HCT116 (cell line): ENCODE results near the gene ZNF823. TPM values are rescaled to one million over a fixed set of nuclear protein-coding genes. Genes with fewer than 3 reads are reported as not detected.

Experiments used
- ATAC-seq: fragments of 200-7000 bp; cut with Tn5 transposase; 2 replicates; pipeline ENCODE4 v1.9.1; 2020; ENCODE audit warnings: mild to moderate bottlenecking, moderate library complexity
- BruUV-seq: library from RNA; stranded (reverse); fragments of 400-500 nt; replicated peaks from 2 replicates; lab custom pipeline; 2021; lab: Mats Ljungman, UMichigan
- CTCF ChIA-PET: fragments of 300-600 bp; sonication (Branson Sonifier 250); formaldehyde crosslinking; loops from one replicate; lab custom pipeline; 2021; ENCODE audit warnings: antibody characterized with exemption; lab: Charles Lee
- POLR2A ChIA-PET: fragments of 300-600, 350-600 bp; sonication (Branson Sonifier 250); formaldehyde crosslinking; loops from one replicate; lab custom pipeline; 2021; ENCODE audit warnings: antibody characterized with exemption; lab: Charles Lee
- RAD21 ChIA-PET, 2 experiments: fragments of 300-600 bp; sonication (Branson Sonifier 250); formaldehyde crosslinking; loops; one replicate each; lab custom pipeline; 2023; ENCODE audit warnings: low total read pairs in 2 of 2; ENCODE audit not compliant: uncharacterized antibody in 2 of 2, unreplicated experiment in 2 of 2, low non-redundant PET in 1 of 2; lab: Charles Lee
- DNase-seq: peaks from one replicate; pipeline ENCODE4 v3.0.0-alpha.2; 2010; ENCODE audit warnings: low read depth, low spot score
- H2AFZ ChIP-seq: fragments of 200-600 bp; shearing (Covaris generic), sonication (generic); 2 replicates; pipeline ENCODE4 v1.6.1; 2017; ENCODE audit warnings: low read depth, mixed run types, mixed read lengths, antibody characterized with exemption, low read length; ENCODE audit not compliant: poor library complexity, severe bottlenecking
- H3K27ac ChIP-seq: 2 replicates; pipeline ENCODE4 v1.5.1; 2012; ENCODE audit warnings: low read depth, low read length
- H3K27me3 ChIP-seq: fragments of 200-600 bp; sonication (generic); 2 replicates; pipeline ENCODE4 v1.6.1; 2016; ENCODE audit warnings: mixed run types, low read length, mixed read lengths; ENCODE audit not compliant: insufficient read depth
- H3K36me3 ChIP-seq, 2 experiments: fragments of 200-500 bp in 1 of 2; fragments of 200-600 bp in 1 of 2; sonication (Bioruptor generic) in 1 of 2; sonication (generic) in 1 of 2; 2 replicates each; pipeline versions ENCODE4 v1.5.1 to v1.6.1; 2014 to 2016; ENCODE audit warnings: low read length in 2 of 2, inconsistent platforms in 1 of 2, mixed read lengths in 1 of 2, mixed run types in 1 of 2; ENCODE audit not compliant: insufficient read depth in 2 of 2, control insufficient read depth in 1 of 2
- H3K4me1 ChIP-seq, 2 experiments: fragments of 200-600 bp in 1 of 2; sonication (generic) in 1 of 2; 2 replicates each; pipeline versions ENCODE4 v1.5.1 to v1.6.1; 2012 to 2017; ENCODE audit warnings: low read length in 2 of 2, inconsistent platforms in 1 of 2, mild to moderate bottlenecking in 1 of 2, mixed read lengths in 1 of 2, mixed run types in 1 of 2, moderate library complexity in 1 of 2; ENCODE audit not compliant: insufficient read depth in 2 of 2, control insufficient read depth in 1 of 2
- H3K4me2 ChIP-seq: fragments of 200-600 bp; sonication (generic); 2 replicates; pipeline ENCODE4 v1.6.1; 2017; ENCODE audit warnings: mixed run types, low read length, mixed read lengths
- H3K4me3 ChIP-seq, 2 experiments: fragments of 200-600 bp in 1 of 2; sonication (generic) in 1 of 2; replicated peaks in 1 of 2; 2 replicates each; pipeline ENCODE4 v1.5.1; 2011 to 2016; ENCODE audit warnings: low read length in 2 of 2, control low read depth in 1 of 2, low read depth in 1 of 2, mild to moderate bottlenecking in 1 of 2, mixed read lengths in 1 of 2, mixed run types in 1 of 2
- H3K79me2 ChIP-seq: fragments of 200-600 bp; sonication (generic); 2 replicates; pipeline ENCODE4 v1.6.1; 2017; ENCODE audit warnings: mild to moderate bottlenecking, mixed run types, low read length, moderate library complexity, mixed read lengths; ENCODE audit not compliant: insufficient read depth
- H3K9ac ChIP-seq: fragments of 200-600 bp; sonication (generic); 2 replicates; pipeline ENCODE4 v1.6.1; 2016; ENCODE audit warnings: low read length, mixed read lengths
- H3K9me2 ChIP-seq: fragments of 200-600 bp; sonication (generic), shearing (Covaris generic); 2 replicates; pipeline ENCODE4 v1.6.1; 2017; ENCODE audit warnings: mixed run types, mild to moderate bottlenecking, moderate library complexity; ENCODE audit not compliant: insufficient read depth
- H3K9me3 ChIP-seq, 2 experiments: fragments of 200-500 bp in 1 of 2; fragments of 200-600 bp in 1 of 2; sonication (Bioruptor generic) in 1 of 2; sonication (generic) in 1 of 2; 2 replicates each; pipeline ENCODE4 v1.6.1; 2014 to 2017; ENCODE audit warnings: low read length in 2 of 2, mixed read lengths in 2 of 2, inconsistent platforms in 1 of 2, low read depth in 1 of 2, mild to moderate bottlenecking in 1 of 2, mixed run types in 1 of 2, moderate library complexity in 1 of 2; ENCODE audit not compliant: control insufficient read depth in 1 of 2, insufficient read depth in 1 of 2
- H4K20me1 ChIP-seq: fragments of 200-600 bp; sonication (generic), shearing (Covaris generic); 2 replicates; pipeline ENCODE4 v1.6.1; 2017; ENCODE audit warnings: mixed run types, mild to moderate bottlenecking, moderate library complexity; ENCODE audit not compliant: insufficient read depth
- EGR1 ChIP-seq: IDR thresholded peaks from 2 replicates; pipeline ENCODE4 v1.6.1; 2012; ENCODE audit warnings: low read depth
- MAX ChIP-seq: IDR thresholded peaks from 2 replicates; pipeline ENCODE4 v1.6.1; 2012
- POLR2A ChIP-seq: IDR thresholded peaks from 2 replicates; pipeline ENCODE4 v1.7.0; 2011; ENCODE audit warnings: borderline replicate concordance; ENCODE audit not compliant: insufficient read depth, insufficient read length; ENCODE audit errors: extremely low read depth
- POLR2AphosphoS5 ChIP-seq: IDR thresholded peaks from 2 replicates; pipeline ENCODE4 v1.6.1; 2011; ENCODE audit warnings: mild to moderate bottlenecking, low read depth, low read length, moderate library complexity
- SP1 ChIP-seq: IDR thresholded peaks from 2 replicates; pipeline ENCODE4 v1.6.1; 2012; ENCODE audit warnings: low read depth
- TCF7L2 ChIP-seq: IDR thresholded peaks from 2 replicates; pipeline ENCODE4 v1.7.0; 2011; ENCODE audit warnings: borderline replicate concordance, inconsistent platforms; ENCODE audit not compliant: insufficient read depth, insufficient read length; ENCODE audit errors: extremely low read depth
- YY1 ChIP-seq: IDR thresholded peaks from 2 replicates; pipeline ENCODE4 v1.6.1; 2011; ENCODE audit warnings: low read length, low read depth, moderate library complexity, mild to moderate bottlenecking; ENCODE audit not compliant: insufficient replicate concordance; ENCODE audit errors: extremely low read depth
- ZFX ChIP-seq: fragments of 450-650 bp; IDR thresholded peaks from 2 replicates; pipeline ENCODE4 v1.6.1; 2017
- ZNF274 ChIP-seq: fragments of 200-500 bp; sonication (Bioruptor generic); IDR thresholded peaks from 2 replicates; pipeline ENCODE4 v1.6.1; 2014; ENCODE audit warnings: mild to moderate bottlenecking, low read depth, low read length, inconsistent platforms
- intact Hi-C: fragments of 100-400 bp; cut with micrococcal nuclease; formaldehyde crosslinking; loops from 2 replicates; pipeline ENCODE4 v1.10.0; 2022
- total RNA-seq: library from RNA; stranded (reverse); gene quantifications from one replicate; pipeline ENCODE4 v1.2.1, GENCODE V29; 2021; ENCODE audit not compliant: unreplicated experiment

Gene ZNF823
- total RNA-seq, 1 experiment from 2014 or later, result 4.7 TPM

DNA sequence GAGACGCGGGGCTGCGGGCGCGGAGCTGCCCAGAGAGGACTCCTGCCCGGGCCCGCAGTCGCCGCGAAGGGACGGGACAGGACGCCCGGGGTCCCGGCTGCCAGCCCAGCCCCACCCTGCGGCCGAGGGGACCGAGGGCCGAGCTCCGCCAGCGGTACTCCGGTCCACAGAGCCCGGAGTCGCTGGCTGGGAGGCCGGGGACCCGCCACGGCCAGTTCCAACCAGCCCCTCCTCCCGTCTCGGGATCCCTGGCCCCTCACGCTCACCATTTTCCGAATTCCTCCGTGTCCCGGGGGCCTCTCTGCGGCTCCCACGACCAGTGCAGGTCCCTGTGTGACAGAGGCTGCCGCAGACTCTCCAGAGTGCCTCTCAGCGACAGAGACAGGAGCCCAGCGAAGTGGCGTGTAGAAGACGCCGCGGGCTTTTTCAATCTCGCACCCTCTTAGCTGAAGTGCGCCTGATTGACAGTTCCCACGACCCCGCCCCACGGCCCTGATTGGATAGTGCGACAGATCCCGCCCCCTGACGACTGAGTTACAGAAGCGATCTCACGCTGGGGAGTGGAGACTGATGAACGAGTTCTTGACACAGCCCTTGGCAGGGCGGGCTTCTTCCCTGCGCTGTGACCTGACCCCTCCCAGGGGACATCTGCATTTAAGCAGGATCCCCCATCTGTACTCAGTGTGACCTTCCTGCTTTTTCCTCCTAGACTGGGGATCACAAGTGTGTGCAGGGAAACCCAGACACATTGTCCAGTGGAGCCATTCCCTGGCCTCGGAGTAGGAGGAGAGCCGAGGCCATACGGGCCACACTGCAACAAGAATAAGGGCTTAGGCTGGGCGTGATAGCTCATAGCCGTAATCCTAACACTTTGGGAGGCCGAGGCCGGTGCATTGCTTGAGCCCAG lies 44.0 kb downstream of the ZNF823 start:
- Histone ChIP-seq H3K27me3 (no peaks in the 10 kb centered on the region), H3K4me1 (peaks cover 2 to 15% of the 10 kb centered on the region in 2 experiments; a peak in 3 of 4 replicates), H3K79me2 (peaks cover 28% of the 10 kb centered on the region), H2AFZ (peak overlapping the region; percentile 91), H3K9me3 (peaks cover 4 to 10% of the 10 kb centered on the region in 2 experiments; a peak in 1 of 4 replicates), H4K20me1 (no peaks in the 10 kb centered on the region), H3K27ac (peak overlapping the region; percentile 77), H3K4me3 (peak overlapping the region; percentile 81 to 89), H3K4me2 (peak overlapping the region; percentile 88), H3K9me2 (no peaks in the 10 kb centered on the region), H3K9ac (peak overlapping the region; percentile 91), H3K36me3 (no peaks in the 10 kb centered on the region)
- RAD21 ChIA-PET, result no interaction called here
- intact Hi-C loops, result loop anchor here (5.0 kb wide), 2 partner anchors 43 to 118 kb away; partner anchors contain the start of genes ZNF440 and ZNF823
- TF ChIP-seq POLR2A (peak; percentile 97), SP1 (peak; percentile 77), TCF7L2 (no peak), ZFX (peak; percentile 38; the same call in 1 of the 2 replicates), EGR1 (no peak), YY1 (no peak), ZNF274 (no peak), POLR2AphosphoS5 (peak; percentile 95), MAX (peak; percentile 30; the same call in 1 of the 2 replicates)
- CTCF ChIA-PET, result interaction anchor here (0.6 to 0.7 kb wide), 2 partner anchors 103 to 134 kb away, joined by 3 read pairs; no protein-coding TSS in a partner anchor
- no TSS peak for BruUV-seq
- POLR2A ChIA-PET, result interaction anchor here (1.0 to 1.5 kb wide), 3 partner anchors 45 to 384 kb away, joined by 3 to 5 read pairs (median 3); partner anchors contain the start of gene ZNF823
- peak; percentile 91 for DNase-seq
- peak; percentile 96 for ATAC-seq
